ENCODE data around the gene FDCSP. TPM values are rescaled to one million over a fixed set of nuclear protein-coding genes. Genes with fewer than 3 reads are reported as not detected.

Gene FDCSP
- total and polyA plus RNA-seq, 2 of the 8 experiments (the other 6 are each of a cell fraction or from before 2014, with no cell fraction given): not detected

GRCh38 chr4:70203601-70204000 is 22.3 kb upstream of the FDCSP start:
- Histone ChIP-seq H3K36me3 (ENCODE audit: control insufficient read depth in 2 of 4, insufficient read depth in 4 of 4, low read length in 3 of 4) (no peaks in the 10 kb centered on the region), H3K27ac (ENCODE audit: low read depth, low read length) (no peak overlapping the region), H3K9me3 (ENCODE audit: insufficient read depth in 2 of 2, low read depth in 1 of 2, low read length in 1 of 2) (no peaks in the 10 kb centered on the region), H3K4me1 (replicated peaks in 1 of 4; ENCODE audit: control insufficient read depth in 3 of 4, insufficient read depth in 4 of 4, low read length in 3 of 4) (no peaks in the 10 kb centered on the region), H3K4ac (replicated peaks; ENCODE audit: insufficient read length, low read depth, low read length) (no peak overlapping the region), H4K5ac (ENCODE audit: insufficient read length, low read depth, low read length) (no peak overlapping the region), H3K9ac (replicated peaks in 1 of 4; ENCODE audit: extremely low read depth in 1 of 4, low read depth in 3 of 4, low read length in 3 of 4) (no peak overlapping the region), H3K56ac (replicated peaks; ENCODE audit: insufficient read length, low read depth, low read length) (no peak overlapping the region), H2AFZ (ENCODE audit: low read length) (no peak overlapping the region), H2BK5ac (ENCODE audit: low read depth, low read length) (no peak overlapping the region), H4K91ac (replicated peaks; ENCODE audit: insufficient read length, low read length) (no peak overlapping the region), H2BK120ac (replicated peaks; ENCODE audit: low read depth, low read length) (no peak overlapping the region), H3K79me1 (ENCODE audit: low read depth, low read length) (no peaks in the 10 kb centered on the region), H2AK5ac (ENCODE audit: low read depth, low read length) (no peak overlapping the region), H3K79me2 (ENCODE audit: control insufficient read depth in 1 of 2, insufficient read depth in 2 of 2, low read length in 2 of 2) (no peaks in the 10 kb centered on the region), H3K27me3 (replicated peaks in 1 of 4; ENCODE audit: control insufficient read depth in 3 of 4, extremely low read depth in 1 of 4, insufficient read depth in 3 of 4, low read length in 3 of 4) (no peaks in the 10 kb centered on the region), H3K23me2 (ENCODE audit: low read depth, low read length) (no peaks in the 10 kb centered on the region), H2BK20ac (ENCODE audit: low read length) (no peak overlapping the region), H2BK15ac (ENCODE audit: low read length) (no peak overlapping the region), H3K18ac (ENCODE audit: extremely low read depth, low read length) (no peak overlapping the region), H3K4me3 (ENCODE audit: extremely low read depth in 1 of 4, insufficient read depth in 2 of 4, low read depth in 3 of 4, low read length in 4 of 4) (no peak overlapping the region), H3K14ac (ENCODE audit: insufficient read length) (no peak overlapping the region), H4K8ac (ENCODE audit: extremely low read depth, insufficient read depth, low read length) (no peak overlapping the region), H4K20me1 (replicated peaks in 1 of 2; ENCODE audit: control insufficient read depth in 1 of 2, insufficient read depth in 2 of 2, low read length in 2 of 2) (no peaks in the 10 kb centered on the region), H3K23ac (ENCODE audit: insufficient read length) (no peak overlapping the region), H2BK12ac (ENCODE audit: low read depth, low read length) (no peak overlapping the region), H3K4me2 (ENCODE audit: insufficient read depth in 1 of 2, low read depth in 2 of 2, low read length in 2 of 2) (no peak overlapping the region)
- TF ChIP-seq MAX (IDR thresholded peaks at IDR 0.05): no peak
- TF ChIP-seq CEBPB (IDR thresholded peaks at IDR 0.05; ENCODE audit: low read depth, low read length): no peak
- no peak for TF ChIP-seq SIX5 (IDR thresholded peaks at IDR 0.05; ENCODE audit: low read depth, low read length)
- ChIA-PET POLR2A (ENCODE audit: partially characterized antibody) (no interaction called here), CTCF (ENCODE audit: partially characterized antibody) (no interaction called here)
- DNase-seq (ENCODE audit: low read depth in 1 of 2, low spot score in 2 of 2) (no peak), FAIRE-seq (no peak)
- WGBS, 2 experiments (ENCODE audit: extremely low coverage in 1 of 2, insufficient coverage in 1 of 2, insufficient read length in 1 of 2, insufficient replicate concordance in 2 of 2, low coverage in 1 of 2, low lambda C conversion rate in 2 of 2, missing lambda C conversion rate in 1 of 2): 83% methylated on average over 1 of the region's 1 CpG; no CpG with 5 or more reads in 1 of the 2 experiments
